D721Med (cell line): ENCODE data around the gene GNLY.
A peak's percentile ranks its signal among the peaks of the same experiment; 100 is the strongest.

Experiments used
- DNase-seq: peaks from one replicate; pipeline ENCODE4 v3.0.0; 2011; ENCODE audit warnings: low spot score; ENCODE audit not compliant: insufficient read length
- FAIRE-seq: peaks from 2 replicates; lab custom pipeline; 2011; peaks lifted over from hg19 to GRCh38; lab: Jason Lieb, UNC
- TF ChIP-seq, protein P1 (sequence below): IDR thresholded peaks from 2 replicates; pipeline ENCODE4 v1.5.1; 2012; ENCODE audit warnings: mild to moderate bottlenecking, control low read depth; ENCODE audit not compliant: insufficient read depth; ENCODE audit errors: missing control alignments

GNLY gene

DNA sequence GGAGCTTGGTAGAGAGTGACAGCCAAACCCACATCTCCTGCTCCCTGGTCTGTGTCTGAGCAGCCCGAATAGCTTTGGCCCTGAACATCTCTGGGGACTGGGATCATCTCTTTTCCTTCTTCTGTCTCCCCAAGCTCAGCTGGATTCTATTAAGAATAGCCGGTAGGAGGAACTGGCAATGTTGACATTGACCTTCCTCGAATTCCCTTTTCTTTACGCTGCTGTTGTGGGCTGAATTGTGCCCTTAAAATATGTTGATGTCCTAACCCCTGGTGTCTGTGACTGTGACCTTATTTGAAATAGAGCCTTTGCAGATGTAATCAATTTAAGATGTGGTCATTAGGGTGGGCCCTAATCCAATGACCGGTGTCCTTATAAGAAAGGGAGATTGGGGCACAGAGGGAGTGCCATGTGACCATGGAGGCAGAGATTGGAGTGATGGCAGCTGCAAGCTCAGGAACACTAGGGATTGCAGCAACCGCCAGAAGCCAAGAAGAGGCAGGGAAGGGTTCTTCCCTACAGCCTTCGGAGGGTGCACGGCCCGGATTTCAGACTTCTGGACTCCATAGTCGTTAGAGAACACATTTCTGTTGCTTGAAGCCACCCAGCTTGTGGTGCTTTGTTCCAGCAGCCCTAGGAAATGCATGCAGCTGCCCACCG, 20.3 kb upstream of the GNLY start:
- TF ChIP-seq, protein P1, sequence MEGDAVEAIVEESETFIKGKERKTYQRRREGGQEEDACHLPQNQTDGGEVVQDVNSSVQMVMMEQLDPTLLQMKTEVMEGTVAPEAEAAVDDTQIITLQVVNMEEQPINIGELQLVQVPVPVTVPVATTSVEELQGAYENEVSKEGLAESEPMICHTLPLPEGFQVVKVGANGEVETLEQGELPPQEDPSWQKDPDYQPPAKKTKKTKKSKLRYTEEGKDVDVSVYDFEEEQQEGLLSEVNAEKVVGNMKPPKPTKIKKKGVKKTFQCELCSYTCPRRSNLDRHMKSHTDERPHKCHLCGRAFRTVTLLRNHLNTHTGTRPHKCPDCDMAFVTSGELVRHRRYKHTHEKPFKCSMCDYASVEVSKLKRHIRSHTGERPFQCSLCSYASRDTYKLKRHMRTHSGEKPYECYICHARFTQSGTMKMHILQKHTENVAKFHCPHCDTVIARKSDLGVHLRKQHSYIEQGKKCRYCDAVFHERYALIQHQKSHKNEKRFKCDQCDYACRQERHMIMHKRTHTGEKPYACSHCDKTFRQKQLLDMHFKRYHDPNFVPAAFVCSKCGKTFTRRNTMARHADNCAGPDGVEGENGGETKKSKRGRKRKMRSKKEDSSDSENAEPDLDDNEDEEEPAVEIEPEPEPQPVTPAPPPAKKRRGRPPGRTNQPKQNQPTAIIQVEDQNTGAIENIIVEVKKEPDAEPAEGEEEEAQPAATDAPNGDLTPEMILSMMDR: no peak
- no peak for DNase-seq
- no peak for FAIRE-seq

DNA sequence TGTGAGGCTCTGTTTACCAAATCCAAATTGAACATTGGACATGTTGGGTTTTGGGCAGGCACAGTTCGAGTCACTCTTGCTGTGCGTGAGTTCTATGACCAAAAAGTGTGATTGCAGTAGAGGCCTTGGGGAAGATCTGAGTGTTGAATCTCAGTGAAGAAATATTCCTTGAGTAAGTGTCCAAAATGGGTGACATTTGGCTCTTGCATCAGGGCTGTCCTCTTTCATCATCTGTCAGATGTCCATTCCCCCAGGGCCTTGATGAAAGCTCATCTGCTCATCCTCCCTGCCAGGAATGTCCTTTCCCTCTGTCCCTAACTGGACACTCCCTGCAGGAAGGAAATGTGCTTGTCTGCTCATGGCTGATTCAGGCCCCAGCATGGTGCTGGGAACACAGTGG, 19.7 kb upstream of the GNLY start:
- no peak for DNase-seq

DNA sequence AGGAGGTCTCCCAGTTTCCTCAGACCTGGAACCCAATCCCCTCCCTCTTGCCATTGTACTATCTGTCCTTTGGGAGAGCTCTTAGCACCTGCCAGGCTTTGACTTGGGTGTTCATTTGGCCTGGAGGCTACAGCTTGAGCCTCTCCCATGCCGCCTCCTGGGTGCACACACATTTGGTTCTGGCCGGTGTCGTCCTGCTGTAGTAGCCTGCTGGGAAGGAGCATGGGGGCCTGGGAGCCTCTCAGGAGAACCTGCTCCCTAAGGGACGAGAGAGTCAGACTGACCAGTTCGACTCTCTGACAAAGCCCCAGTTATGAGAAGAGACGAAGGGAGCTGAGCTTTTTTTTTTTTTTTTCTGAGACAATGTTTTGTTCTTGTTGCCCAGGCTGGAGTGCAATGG, 18.7 kb upstream of the GNLY start:
- FAIRE-seq (no peak), DNase-seq (no peak)
- TF ChIP-seq, protein P1: no peak

More for the DNA sequence above, 19.7 kb upstream of the GNLY start:
- FAIRE-seq: no peak
- TF ChIP-seq, protein P1: no peak

- FAIRE-seq (no peak), DNase-seq (no peak)
- TF ChIP-seq, protein P1: no peak
Measured at GRCh38 chr2:85675866-85676548, 18.2 kb upstream of the GNLY start.

- DNase-seq: no peak
- FAIRE-seq: no peak
- TF ChIP-seq, protein P1: no peak
Measured at GRCh38 chr2:85678377-85678776, 15.8 kb upstream of the GNLY start.

GRCh38 chr2:85678794-85679672, 15.1 kb upstream of the GNLY start:
- TF ChIP-seq, protein P1: peak; percentile 86
- DNase-seq (peak; percentile 75), FAIRE-seq (no peak)
